ENCODE measurements around the gene GMDS. TPM values are rescaled to one million over a fixed set of nuclear protein-coding genes. Genes with fewer than 3 reads are reported as not detected.

GMDS gene
- total RNA-seq, 1 donor from 2014 or later, result 34.0 TPM

DNA sequence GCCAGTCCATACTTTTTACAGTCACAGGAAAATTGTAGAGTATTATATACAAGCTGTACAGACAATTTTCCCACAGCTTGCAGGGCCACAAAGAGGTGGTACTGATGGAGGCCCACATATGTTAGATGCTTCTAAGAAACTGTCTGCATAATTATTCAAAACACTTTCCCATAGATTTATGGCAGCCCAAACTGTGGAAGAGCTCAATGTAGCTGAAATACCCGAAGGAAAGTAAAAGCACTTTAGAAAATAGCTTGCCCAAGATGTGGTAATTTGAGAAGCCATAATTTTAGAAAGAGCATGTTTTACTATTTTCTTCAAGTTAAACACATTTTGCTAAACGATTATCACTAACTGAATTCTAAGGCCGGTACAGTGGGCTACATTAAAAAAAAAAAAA lies 36.9 kb downstream of the GMDS start:
- Mint-ChIP-seq H3K4me1 (ENCODE audit: low read depth) (peaks cover 3% of the 10 kb centered on the region), H3K27me3 (ENCODE audit: low read depth) (no peaks in the 10 kb centered on the region), H3K27ac (ENCODE audit: unreplicated experiment) (no peak overlapping the region), H3K9me3 (ENCODE audit: low read depth) (peaks cover 4% of the 10 kb centered on the region), H3K36me3 (ENCODE audit: low read depth) (peaks cover 6% of the 10 kb centered on the region), H3K4me3 (ENCODE audit: unreplicated experiment) (no peak overlapping the region)
- TF ChIP-seq, protein P1, sequence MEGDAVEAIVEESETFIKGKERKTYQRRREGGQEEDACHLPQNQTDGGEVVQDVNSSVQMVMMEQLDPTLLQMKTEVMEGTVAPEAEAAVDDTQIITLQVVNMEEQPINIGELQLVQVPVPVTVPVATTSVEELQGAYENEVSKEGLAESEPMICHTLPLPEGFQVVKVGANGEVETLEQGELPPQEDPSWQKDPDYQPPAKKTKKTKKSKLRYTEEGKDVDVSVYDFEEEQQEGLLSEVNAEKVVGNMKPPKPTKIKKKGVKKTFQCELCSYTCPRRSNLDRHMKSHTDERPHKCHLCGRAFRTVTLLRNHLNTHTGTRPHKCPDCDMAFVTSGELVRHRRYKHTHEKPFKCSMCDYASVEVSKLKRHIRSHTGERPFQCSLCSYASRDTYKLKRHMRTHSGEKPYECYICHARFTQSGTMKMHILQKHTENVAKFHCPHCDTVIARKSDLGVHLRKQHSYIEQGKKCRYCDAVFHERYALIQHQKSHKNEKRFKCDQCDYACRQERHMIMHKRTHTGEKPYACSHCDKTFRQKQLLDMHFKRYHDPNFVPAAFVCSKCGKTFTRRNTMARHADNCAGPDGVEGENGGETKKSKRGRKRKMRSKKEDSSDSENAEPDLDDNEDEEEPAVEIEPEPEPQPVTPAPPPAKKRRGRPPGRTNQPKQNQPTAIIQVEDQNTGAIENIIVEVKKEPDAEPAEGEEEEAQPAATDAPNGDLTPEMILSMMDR (IDR thresholded peaks at IDR 0.05), result no peak
- DNase-seq (ENCODE audit: low spot score), result no peak

DNA sequence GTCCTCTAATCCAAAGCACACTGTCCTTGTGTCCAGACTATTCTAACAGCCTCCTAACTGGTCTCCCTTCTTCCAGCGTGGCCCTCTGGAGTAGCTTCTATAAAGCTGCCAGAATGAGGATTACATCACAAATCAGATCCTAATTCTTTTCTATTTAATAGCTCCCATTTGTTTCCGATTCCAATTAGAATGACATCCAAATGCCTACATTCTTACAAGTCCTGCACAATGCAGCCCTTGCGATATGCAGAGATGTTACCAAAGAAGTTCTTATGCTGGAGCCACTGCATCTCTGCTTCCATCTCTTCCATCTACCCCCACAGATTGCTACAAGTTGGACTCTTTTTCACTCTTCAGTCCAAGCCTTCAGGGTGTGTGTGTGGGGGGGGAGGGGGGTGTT lies 40.0 kb downstream of the GMDS start:
- TF ChIP-seq, protein P1 (IDR thresholded peaks at IDR 0.05), result no peak
- no peak overlapping the region for H3K4me3 Mint-ChIP-seq (ENCODE audit: unreplicated experiment)

DNA sequence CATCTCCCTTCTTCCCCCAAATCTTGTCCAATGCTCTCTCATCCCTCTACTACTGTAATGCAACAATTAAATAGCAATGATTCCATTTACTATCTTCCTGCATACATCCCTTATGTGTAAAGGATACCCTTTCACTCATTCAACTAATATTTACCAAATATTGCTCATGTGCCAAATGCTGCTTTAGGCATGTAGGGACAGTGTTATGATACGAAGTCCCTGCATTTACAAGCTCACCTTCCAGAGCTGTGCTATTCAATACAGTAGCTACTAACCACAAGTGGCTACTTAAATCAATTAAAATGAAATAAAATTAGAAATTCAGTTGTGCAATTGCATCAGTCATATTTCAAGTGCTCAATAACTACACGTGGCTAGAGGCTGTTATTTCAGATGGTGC lies 41.1 kb downstream of the GMDS start:
- Mint-ChIP-seq H3K36me3 (ENCODE audit: low read depth) (peaks cover 4% of the 10 kb centered on the region), H3K27me3 (ENCODE audit: low read depth) (no peaks in the 10 kb centered on the region), H3K4me1 (ENCODE audit: low read depth) (peaks cover 3% of the 10 kb centered on the region), H3K27ac (ENCODE audit: unreplicated experiment) (no peak overlapping the region), H3K4me3 (ENCODE audit: unreplicated experiment) (no peak overlapping the region), H3K9me3 (ENCODE audit: low read depth) (peaks cover 4% of the 10 kb centered on the region)
- TF ChIP-seq, protein P1 (IDR thresholded peaks at IDR 0.05), result no peak
- no peak for DNase-seq (ENCODE audit: low spot score)

More for the DNA sequence above, 40.0 kb downstream of the GMDS start:
- H3K36me3 Mint-ChIP-seq (ENCODE audit: low read depth), result peaks cover 4% of the 10 kb centered on the region
- peaks cover 3% of the 10 kb centered on the region for H3K4me1 Mint-ChIP-seq (ENCODE audit: low read depth)
- H3K27me3 Mint-ChIP-seq (ENCODE audit: low read depth), result no peaks in the 10 kb centered on the region
- H3K9me3 Mint-ChIP-seq (ENCODE audit: low read depth), result peaks cover 4% of the 10 kb centered on the region
- DNase-seq (ENCODE audit: low spot score), result no peak
- H3K27ac Mint-ChIP-seq (ENCODE audit: unreplicated experiment), result no peak overlapping the region

DNA sequence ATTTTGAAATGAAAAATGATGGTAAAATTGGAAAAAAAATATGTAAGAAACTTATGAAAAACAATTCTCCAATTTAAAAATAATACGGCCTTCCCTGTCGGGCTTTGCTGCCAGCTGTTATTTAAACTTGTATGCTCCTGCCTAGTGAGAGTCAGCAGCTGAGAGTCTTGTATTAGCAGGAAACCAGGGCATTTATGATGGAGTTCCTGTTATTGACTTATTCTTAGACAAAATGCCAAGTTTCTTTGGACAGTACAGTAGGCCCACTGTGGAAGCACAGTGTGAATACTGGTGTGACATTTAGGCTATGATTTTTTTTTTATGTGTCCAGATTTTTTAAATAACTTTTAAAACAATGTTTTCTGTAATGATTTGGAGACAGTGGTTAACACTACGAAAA lies 42.1 kb downstream of the GMDS start:
- Mint-ChIP-seq H3K4me1 (ENCODE audit: low read depth) (no peaks in the 10 kb centered on the region), H3K4me3 (ENCODE audit: unreplicated experiment) (no peak overlapping the region), H3K27ac (ENCODE audit: unreplicated experiment) (no peak overlapping the region), H3K36me3 (ENCODE audit: low read depth) (peaks cover 4% of the 10 kb centered on the region), H3K9me3 (ENCODE audit: low read depth) (peaks cover 4% of the 10 kb centered on the region), H3K27me3 (ENCODE audit: low read depth) (no peaks in the 10 kb centered on the region)
- DNase-seq (ENCODE audit: low spot score), result no peak
- TF ChIP-seq, protein P1 (IDR thresholded peaks at IDR 0.05), result no peak

DNA sequence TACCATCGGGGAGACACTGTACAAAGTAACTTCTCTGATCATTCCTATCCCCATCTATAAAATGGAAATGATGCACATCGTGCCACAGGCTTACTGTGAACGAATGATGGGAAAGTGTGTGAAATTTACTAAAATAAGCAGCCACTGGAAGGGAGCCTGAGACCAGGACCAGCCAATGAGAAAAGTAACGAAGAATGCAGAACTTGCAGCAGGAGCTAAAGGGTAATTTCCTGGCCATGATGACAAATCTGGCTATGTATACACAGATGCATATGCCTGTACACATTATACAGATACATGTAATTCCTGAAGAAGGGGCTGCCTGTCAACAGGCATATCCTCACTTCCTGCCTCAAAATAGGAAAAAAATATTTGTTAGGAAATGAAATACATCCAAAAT lies 47.4 kb downstream of the GMDS start:
- Mint-ChIP-seq H3K36me3 (ENCODE audit: low read depth) (no peaks in the 10 kb centered on the region), H3K4me3 (ENCODE audit: unreplicated experiment) (no peak overlapping the region), H3K9me3 (ENCODE audit: low read depth) (no peaks in the 10 kb centered on the region), H3K27ac (ENCODE audit: unreplicated experiment) (peak overlapping the region; percentile 37), H3K27me3 (ENCODE audit: low read depth) (no peaks in the 10 kb centered on the region), H3K4me1 (ENCODE audit: low read depth) (peaks cover 21% of the 10 kb centered on the region)
- DNase-seq (ENCODE audit: low spot score), result no peak
- TF ChIP-seq, protein P1 (IDR thresholded peaks at IDR 0.05), result no peak
